ENCODE measurements around the gene MEAK7. TPM values are rescaled to one million over a fixed set of nuclear protein-coding genes. Genes with fewer than 3 reads are reported as not detected.
"Not testable (repeated sequence)": the region's sequence is repeated elsewhere in the genome, so short reads cannot be mapped to it uniquely, and the experiment has no call there.

MEAK7 gene
- total RNA-seq, 2 experiments from 2014 or later: 6.3 to 7.0 TPM

GRCh38 chr16:84531671-84532111 is 27.2 kb upstream of the MEAK7 start:
- H3K4me3 Mint-ChIP-seq: no peak overlapping the region
- no peak for DNase-seq
- peaks cover 6% of the 10 kb centered on the region for H3K36me3 Mint-ChIP-seq (ENCODE audit: low read depth)
- H3K4me1 Mint-ChIP-seq (ENCODE audit: low read depth): peaks cover 12% of the 10 kb centered on the region
- no peaks in the 10 kb centered on the region for H3K27me3 Mint-ChIP-seq (ENCODE audit: low read depth)
- intact Hi-C loops (cut with micrococcal nuclease): no loop called here
- peaks cover 12% of the 10 kb centered on the region for H3K9me3 Mint-ChIP-seq
- H3K27ac Mint-ChIP-seq: no peak overlapping the region
- CTCF ChIA-PET: interaction anchor here (0.6 to 1.3 kb wide), 2 partner anchors 10 to 22 kb away, joined by 4 read pairs; no protein-coding TSS in a partner anchor

GRCh38 chr16:84530590-84530989 is 26.1 kb upstream of the MEAK7 start:
- Mint-ChIP-seq H3K4me1 (ENCODE audit: low read depth) (peaks cover 12% of the 10 kb centered on the region), H3K27me3 (ENCODE audit: low read depth) (no peaks in the 10 kb centered on the region), H3K9me3 (peaks cover 12% of the 10 kb centered on the region), H3K27ac (no peak overlapping the region), H3K36me3 (ENCODE audit: low read depth) (peaks cover 6% of the 10 kb centered on the region), H3K4me3 (no peak overlapping the region)
- intact Hi-C loops (cut with micrococcal nuclease): no loop called here
- CTCF ChIA-PET: interaction anchor here (1.4 kb wide), 1 partner anchor 23 kb away, joined by 4 read pairs; no protein-coding TSS in a partner anchor
- DNase-seq: no peak

DNA sequence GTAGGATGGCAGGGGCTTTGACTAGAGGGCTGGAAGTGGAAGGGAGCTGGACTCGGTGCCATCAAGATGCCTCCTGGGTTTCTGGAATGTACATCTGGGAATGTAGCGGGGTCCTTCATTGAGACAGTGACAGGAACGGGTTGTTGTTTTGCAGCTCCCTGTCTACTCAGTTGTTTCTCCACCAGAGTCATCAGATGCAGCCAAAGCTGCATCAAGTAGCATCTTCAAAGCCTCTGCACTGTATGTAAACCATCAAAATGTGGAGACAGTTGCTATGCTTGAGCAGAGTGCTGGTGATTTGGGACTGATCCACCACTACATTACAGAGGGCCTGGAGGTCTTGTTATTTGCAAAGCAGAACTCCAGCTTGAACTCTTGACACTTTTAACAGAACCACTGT is 25.1 kb upstream of the MEAK7 start:
- no peak overlapping the region for H3K27ac Mint-ChIP-seq
- DNase-seq: no peak
- H3K9me3 Mint-ChIP-seq: peaks cover 12% of the 10 kb centered on the region
- intact Hi-C loops (cut with micrococcal nuclease): no loop called here
- CTCF ChIA-PET: interaction anchor here (0.5 to 1.6 kb wide), 4 partner anchors 10 to 209 kb away, joined by 3 to 7 read pairs (median 4); no protein-coding TSS in a partner anchor
- H3K36me3 Mint-ChIP-seq (ENCODE audit: low read depth): peaks cover 6% of the 10 kb centered on the region
- H3K4me3 Mint-ChIP-seq: no peak overlapping the region
- H3K4me1 Mint-ChIP-seq (ENCODE audit: low read depth): peaks cover 12% of the 10 kb centered on the region
- H3K27me3 Mint-ChIP-seq (ENCODE audit: low read depth): no peaks in the 10 kb centered on the region

DNA sequence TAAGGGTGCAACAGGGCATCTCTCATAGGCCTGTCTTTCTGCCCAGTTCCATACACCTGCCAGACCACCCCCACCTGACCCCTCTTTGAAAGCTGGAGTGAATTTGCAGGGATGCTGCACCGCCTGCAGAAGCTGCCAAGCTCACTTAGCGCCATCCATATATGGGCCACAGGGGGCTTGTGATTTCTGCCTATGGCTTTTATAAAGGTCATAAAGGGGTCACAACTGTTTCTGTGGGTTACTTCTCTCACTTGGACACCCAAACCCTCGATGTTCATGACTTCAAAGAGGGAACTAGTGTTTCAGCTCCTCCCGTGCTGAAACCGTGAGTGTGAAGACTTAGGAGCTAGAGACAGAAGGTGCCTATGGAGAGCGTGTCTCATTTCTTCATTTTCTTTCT is 23.9 kb upstream of the MEAK7 start:
- H3K27ac Mint-ChIP-seq: no peak overlapping the region
- CTCF ChIA-PET: interaction anchor here (0.8 to 1.3 kb wide), 3 partner anchors 9 to 210 kb away, joined by 3 to 4 read pairs (median 3); no protein-coding TSS in a partner anchor
- H3K4me1 Mint-ChIP-seq (ENCODE audit: low read depth): peaks cover 12% of the 10 kb centered on the region
- DNase-seq: no peak
- H3K36me3 Mint-ChIP-seq (ENCODE audit: low read depth): peaks cover 6% of the 10 kb centered on the region
- H3K27me3 Mint-ChIP-seq (ENCODE audit: low read depth): no peaks in the 10 kb centered on the region
- peaks cover 12% of the 10 kb centered on the region for H3K9me3 Mint-ChIP-seq
- intact Hi-C loops (cut with micrococcal nuclease): no loop called here
- no peak overlapping the region for H3K4me3 Mint-ChIP-seq

- no peaks in the 10 kb centered on the region for H3K27me3 Mint-ChIP-seq (ENCODE audit: low read depth)
- intact Hi-C loops (cut with micrococcal nuclease): no loop called here
- H3K4me1 Mint-ChIP-seq (ENCODE audit: low read depth): peaks cover 8% of the 10 kb centered on the region
- H3K27ac Mint-ChIP-seq: no peak overlapping the region
- peaks cover 12% of the 10 kb centered on the region for H3K9me3 Mint-ChIP-seq
- H3K4me3 Mint-ChIP-seq: no peak overlapping the region
- CTCF ChIA-PET: interaction anchor here (0.6 to 1.3 kb wide), 3 partner anchors 10 to 20 kb away, joined by 3 to 4 read pairs (median 4); no protein-coding TSS in a partner anchor
- DNase-seq: no peak
- H3K36me3 Mint-ChIP-seq (ENCODE audit: low read depth): peaks cover 6% of the 10 kb centered on the region
Observed at GRCh38 chr16:84527532-84528269, 23.2 kb upstream of the MEAK7 start.

- CTCF ChIA-PET: interaction anchor here (0.6 kb wide), 1 partner anchor 36 kb away, joined by 3 read pairs; no protein-coding TSS in a partner anchor
- Mint-ChIP-seq H3K27me3 (ENCODE audit: low read depth) (no peaks in the 10 kb centered on the region), H3K36me3 (ENCODE audit: low read depth) (peaks cover 6% of the 10 kb centered on the region), H3K4me3 (no peak overlapping the region), H3K4me1 (ENCODE audit: low read depth) (peaks cover 3% of the 10 kb centered on the region), H3K27ac (no peak overlapping the region), H3K9me3 (peaks cover 12% of the 10 kb centered on the region)
- no peak for DNase-seq
- intact Hi-C loops (cut with micrococcal nuclease): no loop called here
Observed at GRCh38 chr16:84526794-84527531, 22.5 kb upstream of the MEAK7 start.

DNA sequence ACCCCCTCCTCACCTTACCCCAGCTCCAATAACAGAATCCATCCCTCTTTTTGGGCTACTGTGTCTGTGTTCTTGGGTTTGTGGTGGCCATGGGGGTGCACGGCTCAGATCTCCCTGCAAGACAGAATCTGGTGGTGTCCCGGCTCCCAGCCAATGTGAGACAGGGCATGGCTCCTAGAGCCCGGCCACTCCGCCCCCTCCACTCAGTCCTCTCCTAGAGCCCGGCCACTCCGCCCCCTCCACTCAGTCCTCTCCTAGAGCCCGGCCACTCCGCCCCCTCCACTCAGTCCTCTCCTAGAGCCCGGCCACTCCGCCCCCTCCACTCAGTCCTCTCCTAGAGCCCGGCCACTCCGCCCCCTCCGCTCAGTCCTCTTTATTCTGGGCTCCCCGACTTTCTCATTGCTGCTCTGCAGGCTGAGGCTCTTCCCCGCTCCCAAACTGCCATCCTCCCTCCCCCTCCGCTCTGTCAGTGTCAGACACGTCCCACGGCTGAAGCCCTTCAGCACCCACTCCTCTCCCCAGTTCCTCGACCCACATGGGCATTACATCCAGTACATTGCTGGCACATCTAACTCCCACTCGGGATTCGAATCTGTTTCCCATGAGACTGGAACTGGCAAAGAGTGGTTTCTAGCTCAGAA is 20.6 kb upstream of the MEAK7 start:
- DNase-seq; CTCF ChIA-PET; intact Hi-C loops (cut with micrococcal nuclease): not testable (repeated sequence)

GRCh38 chr16:84524346-84524920 is 20.0 kb upstream of the MEAK7 start:
- DNase-seq: no peak
- CTCF ChIA-PET: interaction anchor here (0.7 kb wide), 1 partner anchor 38 kb away, joined by 3 read pairs; no protein-coding TSS in a partner anchor
- H3K27me3 Mint-ChIP-seq (ENCODE audit: low read depth): no peaks in the 10 kb centered on the region
- H3K4me3 Mint-ChIP-seq: no peak overlapping the region
- intact Hi-C loops (cut with micrococcal nuclease): no loop called here
- H3K27ac Mint-ChIP-seq: no peak overlapping the region
- H3K4me1 Mint-ChIP-seq (ENCODE audit: low read depth): peaks cover 18% of the 10 kb centered on the region
- peaks cover 4% of the 10 kb centered on the region for H3K9me3 Mint-ChIP-seq
- H3K36me3 Mint-ChIP-seq (ENCODE audit: low read depth): peaks cover 1% of the 10 kb centered on the region

More for the DNA sequence above, 20.6 kb upstream of the MEAK7 start:
- H3K27ac Mint-ChIP-seq; H3K36me3 Mint-ChIP-seq (ENCODE audit: low read depth); H3K27me3 Mint-ChIP-seq (ENCODE audit: low read depth); H3K9me3 Mint-ChIP-seq; H3K4me3 Mint-ChIP-seq: not testable (repeated sequence)
- H3K4me1 Mint-ChIP-seq (ENCODE audit: low read depth): peaks cover 11% of the 10 kb centered on the region

DNA sequence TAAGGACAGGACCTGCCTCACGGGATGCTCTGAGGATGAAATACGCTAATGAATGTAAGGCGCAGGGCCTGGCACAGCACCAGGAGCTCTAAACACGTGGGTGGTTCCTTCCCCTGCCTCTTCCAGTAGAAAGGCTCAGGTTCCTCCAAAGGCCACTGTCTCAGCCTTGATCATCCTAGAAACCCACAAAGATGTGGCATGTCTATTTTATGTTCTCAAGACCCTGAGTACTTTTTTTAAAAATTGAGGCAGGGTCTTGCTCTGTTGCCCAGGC is 17.0 kb upstream of the MEAK7 start:
- Mint-ChIP-seq H3K27me3 (ENCODE audit: low read depth) (no peaks in the 10 kb centered on the region), H3K27ac (no peak overlapping the region), H3K36me3 (ENCODE audit: low read depth) (no peaks in the 10 kb centered on the region), H3K4me3 (no peak overlapping the region), H3K9me3 (no peaks in the 10 kb centered on the region), H3K4me1 (ENCODE audit: low read depth) (peaks cover 39% of the 10 kb centered on the region)
- no peak for DNase-seq
- intact Hi-C loops (cut with micrococcal nuclease): no loop called here
- CTCF ChIA-PET: interaction anchor here (1.1 kb wide), 1 partner anchor 11 kb away, joined by 4 read pairs; no protein-coding TSS in a partner anchor

- peaks cover 43% of the 10 kb centered on the region for H3K4me1 Mint-ChIP-seq (ENCODE audit: low read depth)
- CTCF ChIA-PET: interaction anchor here (1.1 kb wide), 1 partner anchor 12 kb away, joined by 4 read pairs; no protein-coding TSS in a partner anchor
- no peaks in the 10 kb centered on the region for H3K27me3 Mint-ChIP-seq (ENCODE audit: low read depth)
- no peak overlapping the region for H3K4me3 Mint-ChIP-seq
- H3K27ac Mint-ChIP-seq: no peak overlapping the region
- H3K36me3 Mint-ChIP-seq (ENCODE audit: low read depth): no peaks in the 10 kb centered on the region
- no peaks in the 10 kb centered on the region for H3K9me3 Mint-ChIP-seq
- intact Hi-C loops (cut with micrococcal nuclease): no loop called here
- peak; percentile 35 for DNase-seq
Observed at GRCh38 chr16:84520725-84521496, 16.5 kb upstream of the MEAK7 start.

GRCh38 chr16:84519855-84520254 is 15.4 kb upstream of the MEAK7 start:
- no peaks in the 10 kb centered on the region for H3K27me3 Mint-ChIP-seq (ENCODE audit: low read depth)
- H3K4me3 Mint-ChIP-seq: no peak overlapping the region
- peaks cover 50% of the 10 kb centered on the region for H3K4me1 Mint-ChIP-seq (ENCODE audit: low read depth)
- no peaks in the 10 kb centered on the region for H3K9me3 Mint-ChIP-seq
- CTCF ChIA-PET: interaction anchor here (1.2 to 1.7 kb wide), 3 partner anchors 9 to 33 kb away, joined by 4 to 6 read pairs (median 5); no protein-coding TSS in a partner anchor
- H3K36me3 Mint-ChIP-seq (ENCODE audit: low read depth): no peaks in the 10 kb centered on the region
- H3K27ac Mint-ChIP-seq: no peak overlapping the region
- DNase-seq: no peak
- intact Hi-C loops (cut with micrococcal nuclease): no loop called here

Measured in activated naive CD4-positive, alpha-beta T cell treated with anti-CD3 and anti-CD28 coated beads for 36 hours (primary cell).